Mucosa of descending colon (tissue), 3 donors: ENCODE measurements around the gene ZSWIM4. TPM values are rescaled to one million over a fixed set of nuclear protein-coding genes. Genes with fewer than 3 reads are reported as not detected.
A peak's percentile ranks its signal among the peaks of the same experiment; 100 is the strongest.

Source experiments
- ATAC-seq: fragments of 200-7000 bp; cut with Tn5 transposase; one replicate; pipeline ENCODE4 v1.9.1; 2020; ENCODE audit warnings: mild to moderate bottlenecking, moderate library complexity
- DNase-seq, 3 donors: peaks; one replicate each; pipeline ENCODE4 v3.0.0-alpha.2; 2020
- H3K36me3 ChIP-seq: fragments of 200-600 bp; one replicate; pipeline ENCODE4 v1.8.0; 2021; ENCODE audit warnings: low read depth, mild to moderate bottlenecking
- H3K4me1 ChIP-seq: fragments of 200-600 bp; one replicate; pipeline ENCODE4 v1.8.0; 2021; ENCODE audit warnings: low read depth, mild to moderate bottlenecking
- H3K4me3 ChIP-seq: fragments of 200-600 bp; one replicate; pipeline ENCODE4 v1.8.0; 2021; ENCODE audit warnings: mild to moderate bottlenecking
- H3K9me3 ChIP-seq: fragments of 200-600 bp; one replicate; pipeline ENCODE4 v1.8.0; 2021; ENCODE audit warnings: mild to moderate bottlenecking
- CTCF ChIP-seq: fragments of 200-600 bp; IDR thresholded peaks from one replicate; pipeline ENCODE4 v1.8.0; 2022; ENCODE audit warnings: antibody characterized with exemption, mild to moderate bottlenecking
- intact Hi-C, 2 donors: fragments of 100-400 bp; cut with DNase I in 1 of 2; cut with micrococcal nuclease in 1 of 2; formaldehyde crosslinking; loops; one replicate each; pipeline versions ENCODE4 v1.11.0 to v1.11.1; 2022; cut with DNase I, micrococcal nuclease
- total RNA-seq, 3 donors: library from RNA; stranded (reverse); fragmentation: NEBNext Ultra II Directional in 2 of 3; extraction: Animal tissue kit (Norgen Biotek cat#: 25700) in 2 of 3; gene quantifications; one replicate each; pipeline versions ENCODE4 v1.2.1 to v1.2.4, GENCODE V29; 2021 to 2023
- donor health status: DM: no; HTN: no; CAD: no; lungs with moderate emphysema.
- donor health status: DM: no; HTN: no; CAD: no.
- donor health status: DM: no; HTN: yes; CAD: no.

The ZSWIM4 gene
- total RNA-seq, 3 donors from 2014 or later = 4.1 to 4.6 (median 4.1) TPM

- Histone ChIP-seq H3K9me3 (no peaks in the 10 kb centered on the region), H3K36me3 (no peaks in the 10 kb centered on the region), H3K4me3 (peak overlapping the region; percentile 99), H3K4me1 (peaks cover 42% of the 10 kb centered on the region)
- TF ChIP-seq CTCF = no peak
- DNase-seq = peak; percentile 81 to 90 (median 86)
- intact Hi-C loops = no loop called here
- peak; percentile 38 for ATAC-seq
Observed at GRCh38 chr19:13841086-13841961, 46.1 kb downstream of the ZSWIM4 start.

- peak overlapping the region; percentile 99 for H3K4me3 ChIP-seq
- no peaks in the 10 kb centered on the region for H3K36me3 ChIP-seq
- no peaks in the 10 kb centered on the region for H3K9me3 ChIP-seq
- DNase-seq (peak in 1 of 3 donors; percentile 39), ATAC-seq (no peak)
- intact Hi-C loops = no loop called here
- H3K4me1 ChIP-seq = peaks cover 48% of the 10 kb centered on the region
- TF ChIP-seq CTCF = no peak
Observed at GRCh38 chr19:13841962-13842290, 46.7 kb downstream of the ZSWIM4 start.

GRCh38 chr19:13842291-13843103 is 47.3 kb downstream of the ZSWIM4 start:
- DNase-seq (peak; percentile 87 to 89 (median 88)), ATAC-seq (peak; percentile 28)
- Histone ChIP-seq H3K36me3 (no peaks in the 10 kb centered on the region), H3K4me3 (peak overlapping the region; percentile 99), H3K9me3 (no peaks in the 10 kb centered on the region), H3K4me1 (peaks cover 49% of the 10 kb centered on the region)
- TF ChIP-seq CTCF = no peak
- intact Hi-C loops = no loop called here

GRCh38 chr19:13843104-13843921 is 48.1 kb downstream of the ZSWIM4 start:
- ATAC-seq = peak; percentile 15
- peaks cover 53% of the 10 kb centered on the region for H3K4me1 ChIP-seq
- intact Hi-C loops = no loop called here

More at GRCh38 chr19:13843104-13843921, 48.1 kb downstream of the ZSWIM4 start:
- peak overlapping the region; percentile 99 for H3K4me3 ChIP-seq
- TF ChIP-seq CTCF = no peak
- H3K9me3 ChIP-seq = no peaks in the 10 kb centered on the region
- DNase-seq = peak; percentile 64 to 87 (median 82)
- H3K36me3 ChIP-seq = no peaks in the 10 kb centered on the region
